Right ventricle myocardium superior (tissue), 1 donor: ENCODE data around the gene HTR6. TPM values are rescaled to one million over a fixed set of nuclear protein-coding genes. Genes with fewer than 3 reads are reported as not detected.
A peak's percentile ranks its signal among the peaks of the same experiment; 100 is the strongest.
"Not testable (repeated sequence)": the region's sequence is repeated elsewhere in the genome, so short reads cannot be mapped to it uniquely, and the experiment has no call there.

ENCODE experiments used
- ATAC-seq: fragments of 200-7000 bp; cut with Tn5 transposase; one replicate; pipeline ENCODE4 v1.9.1; 2020; ENCODE audit warnings: mild to moderate bottlenecking; ENCODE audit not compliant: poor library complexity
- DNase-seq: peaks from one replicate; pipeline ENCODE4 v3.0.0-alpha.2; 2020
- intact Hi-C: fragments of 100-400 bp; cut with DNase I; formaldehyde crosslinking; loops from one replicate; pipeline ENCODE4 v1.11.2; 2022
- long read RNA-seq: library from polyadenylated mRNA; unstranded; transcript quantifications from one replicate; pipeline ENCODE4 v2.0.0, GENCODE V29; 2021
- total RNA-seq: library from RNA; stranded (reverse); fragmentation: NEBNext Ultra II Directional; extraction: Animal tissue kit (Norgen Biotek cat#: 25700); gene quantifications from one replicate; pipeline ENCODE4 v1.2.1, GENCODE V29; 2021
- donor health status: DM: no; HTN: yes; CAD: no; lungs with severe emphysema.

HTR6 gene
- total RNA-seq: not detected
- long read RNA-seq: 0 reads

DNA sequence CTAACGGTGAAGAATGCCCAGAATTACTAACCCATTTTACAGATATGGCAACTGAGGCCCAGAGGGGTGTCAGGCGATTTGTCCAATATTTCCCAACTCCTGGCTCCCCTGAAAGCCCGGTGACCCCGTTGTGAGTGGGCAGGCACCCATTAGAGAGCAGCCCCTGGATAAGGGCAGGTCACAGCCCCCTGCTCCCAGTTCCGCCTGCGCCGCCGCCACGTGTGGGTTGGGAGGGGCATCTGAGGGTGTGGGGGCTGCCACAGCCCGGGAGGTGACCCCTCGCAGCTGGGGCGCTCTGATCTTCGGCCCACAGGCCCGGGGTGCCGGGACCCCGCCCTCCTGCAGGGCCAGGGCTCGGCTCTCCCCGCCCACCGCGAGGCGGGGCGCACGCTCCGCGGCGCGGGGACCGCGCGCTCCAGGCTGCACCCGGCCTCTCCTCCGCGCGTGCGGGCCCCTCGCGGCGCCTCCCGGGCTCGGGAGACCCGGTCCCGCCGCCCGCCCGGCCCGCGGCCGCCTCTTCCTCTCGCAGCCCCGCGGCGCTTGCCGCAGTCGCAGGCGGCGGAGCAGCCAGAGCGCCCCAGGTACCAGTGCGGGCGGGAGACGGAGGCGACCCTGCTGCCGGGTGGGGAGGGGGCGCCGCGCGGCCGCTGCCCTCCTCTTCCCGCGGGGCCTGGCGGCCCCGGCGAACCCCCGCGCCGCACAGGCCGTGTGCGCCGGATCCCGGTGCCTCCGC lies at the start of gene HTR6:
Gene HTR6 (plus strand): TSS at position 423 of the 733 bp plus-strand sequence. CDS start 879 bp downstream, outside the sequence.
- no peak for ATAC-seq
- DNase-seq: no peak
- intact Hi-C loops: loop anchor here (5.0 kb wide), 1 partner anchor 38 kb away; no protein-coding TSS in a partner anchor

DNA sequence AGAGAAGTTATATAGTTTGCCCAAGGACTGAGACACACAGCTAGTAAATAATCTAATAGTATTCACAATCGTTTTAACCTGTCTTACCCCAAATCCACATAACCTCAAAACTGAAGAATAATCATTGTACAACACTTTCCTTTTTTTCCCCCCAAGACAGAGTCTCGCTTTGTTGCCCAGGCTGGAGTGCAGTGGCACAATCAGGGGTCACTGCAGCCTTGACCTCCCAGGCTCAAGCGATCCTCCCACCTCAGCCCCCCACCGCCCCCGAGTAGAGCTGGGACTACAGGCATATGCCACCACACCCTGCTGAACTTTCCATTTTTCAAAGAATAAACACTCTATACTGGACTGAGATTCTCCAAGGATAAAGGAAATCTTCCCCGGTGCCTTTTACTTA lies 49.2 kb upstream of the HTR6 start:
- intact Hi-C loops: no loop called here
- ATAC-seq (no peak), DNase-seq (no peak)

DNA sequence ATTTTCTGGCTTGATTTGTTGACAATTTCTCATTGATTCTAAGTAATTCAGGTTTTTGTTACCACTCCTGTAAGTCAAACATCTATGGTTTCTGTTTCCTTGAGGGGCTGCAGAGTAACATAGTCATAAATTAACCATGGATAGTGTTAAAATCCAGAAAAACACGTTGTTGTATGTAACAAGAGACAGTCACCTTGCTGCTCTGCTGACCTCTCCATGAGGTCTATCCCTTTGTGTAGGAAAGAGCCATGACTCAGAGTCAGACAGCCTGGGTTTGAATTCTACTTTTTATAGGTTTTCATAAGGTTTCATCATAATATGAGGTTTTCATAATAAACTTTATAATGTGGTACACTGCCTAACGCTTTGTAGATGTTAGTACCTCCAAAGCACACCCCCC lies 48.2 kb upstream of the HTR6 start:
- intact Hi-C loops: no loop called here
- ATAC-seq: no peak
- DNase-seq: no peak

DNA sequence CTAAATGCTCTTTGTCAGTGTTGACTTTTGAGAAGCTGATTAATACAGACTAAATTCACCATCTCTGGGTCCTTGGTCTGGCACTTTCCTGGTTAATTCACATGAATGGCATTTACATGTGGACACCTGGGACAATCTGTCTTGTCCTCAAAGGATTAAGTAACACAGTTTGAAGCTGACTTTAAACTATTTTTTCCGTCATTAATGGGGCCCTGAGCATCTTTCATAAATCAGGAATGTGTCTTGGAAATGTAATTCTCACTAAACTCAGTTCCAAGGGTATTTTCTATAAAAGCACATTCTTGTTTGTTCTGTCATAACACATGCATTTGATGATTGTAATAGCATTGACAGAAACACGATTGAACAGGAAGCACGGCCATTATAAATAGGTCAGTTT lies 47.3 kb upstream of the HTR6 start:
- intact Hi-C loops: no loop called here
- ATAC-seq (no peak), DNase-seq (no peak)

DNA sequence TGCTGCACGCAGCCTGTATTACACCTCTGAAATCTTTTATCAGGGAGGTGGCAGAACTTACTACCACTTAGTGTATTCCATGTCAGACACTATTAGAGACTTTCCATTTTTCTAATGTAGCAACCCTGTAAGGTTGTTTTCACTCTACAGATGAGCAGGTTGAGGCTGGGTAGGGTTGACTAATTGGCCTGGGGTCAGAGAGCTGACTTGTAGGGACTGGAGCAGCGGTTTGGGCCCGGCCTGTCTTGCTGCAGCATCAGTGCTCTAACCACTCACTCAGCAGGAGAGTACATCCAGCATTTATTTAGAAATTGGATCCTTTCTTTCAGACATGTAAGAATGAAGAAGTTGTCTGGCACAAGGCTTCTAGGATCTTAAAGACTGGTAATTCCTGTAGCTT lies 46.2 kb upstream of the HTR6 start:
- ATAC-seq (no peak), DNase-seq (no peak)
- intact Hi-C loops: no loop called here

DNA sequence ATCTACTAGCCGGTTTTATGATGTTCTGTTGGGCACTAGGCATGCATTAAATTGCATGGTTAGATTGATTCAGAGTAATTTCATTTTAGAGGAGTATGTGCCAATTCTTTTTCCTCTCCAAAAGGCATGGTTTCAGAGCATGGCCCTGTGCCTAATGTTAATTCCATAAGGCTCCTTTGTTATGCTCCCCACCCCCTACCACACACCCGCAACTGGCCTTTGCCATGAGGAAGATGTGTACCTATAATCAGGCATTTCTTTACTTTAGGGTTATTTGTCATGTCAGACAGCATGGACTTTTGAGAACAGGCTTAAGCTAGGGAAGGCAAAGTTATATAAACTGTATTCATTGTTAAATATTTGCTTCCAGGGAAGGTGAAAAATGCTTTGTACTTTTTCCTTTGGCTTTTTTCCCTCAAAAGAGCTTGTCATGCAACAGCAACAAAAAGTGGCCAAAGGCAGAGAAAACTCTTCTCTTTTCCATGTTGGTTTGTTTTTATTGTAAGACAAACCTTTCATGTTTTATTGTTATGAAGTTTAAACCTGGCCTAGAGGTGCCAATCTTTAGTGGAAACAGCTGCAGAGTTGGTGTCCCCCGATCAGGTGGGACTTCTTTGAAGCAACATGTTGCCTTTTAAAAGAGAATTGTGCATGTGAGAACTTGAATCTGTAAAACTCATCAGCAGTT lies 44.8 kb upstream of the HTR6 start:
- no peak for DNase-seq
- intact Hi-C loops: no loop called here
- ATAC-seq: no peak

DNA sequence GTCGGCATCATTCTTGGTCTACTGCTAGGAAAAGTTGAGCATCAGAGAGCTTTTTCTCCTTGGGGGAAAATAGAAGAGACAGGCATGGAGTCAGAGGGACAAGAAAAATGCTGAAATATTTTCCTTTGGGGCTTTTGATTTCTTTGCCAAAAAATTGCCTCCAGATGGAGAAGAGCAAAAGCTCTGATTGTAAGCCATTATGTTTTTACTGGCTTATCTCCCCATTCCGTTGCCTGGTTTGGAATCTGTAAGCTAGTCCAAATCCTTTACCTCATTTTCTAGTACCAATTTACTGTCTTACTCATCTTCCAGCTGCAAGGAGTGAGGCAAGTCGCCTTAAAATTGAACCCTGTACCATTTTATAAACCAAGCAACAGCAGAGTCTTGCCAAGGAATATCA lies 43.9 kb upstream of the HTR6 start:
- no peak for DNase-seq
- ATAC-seq: peak; percentile 28
- intact Hi-C loops: no loop called here

DNA sequence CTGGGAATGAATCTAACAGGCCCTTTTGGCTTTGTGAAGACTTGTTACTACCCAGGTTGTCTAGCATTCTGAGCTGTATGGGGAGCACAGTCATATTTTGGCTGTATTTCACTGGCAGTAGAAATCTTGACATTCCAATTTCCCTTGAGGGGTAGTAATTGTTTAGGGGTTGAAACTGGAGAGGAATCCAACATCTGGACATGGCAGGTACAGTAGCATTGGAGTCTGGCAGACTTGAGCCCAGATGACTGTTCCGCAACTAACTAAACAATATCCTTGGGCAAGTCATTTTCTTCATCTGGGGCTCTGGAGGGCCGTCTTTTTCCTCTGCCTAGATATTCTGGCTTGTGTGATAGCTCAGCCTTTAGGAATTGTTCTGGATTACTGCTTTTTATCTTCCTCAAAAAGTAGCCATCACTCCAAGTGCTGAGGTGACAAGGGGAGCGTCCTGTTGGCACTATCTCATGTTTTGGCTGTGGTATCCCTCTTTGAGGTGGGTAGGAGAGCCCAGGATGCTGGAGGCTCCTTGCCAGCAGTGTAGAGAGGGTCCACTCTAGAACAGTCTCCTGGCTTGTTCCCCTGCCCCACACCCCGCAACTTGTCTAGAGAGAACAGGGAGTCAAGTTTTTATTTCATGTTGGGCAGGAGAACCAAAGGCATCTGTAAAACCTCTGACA lies 43.3 kb upstream of the HTR6 start:
- intact Hi-C loops: no loop called here
- no peak for DNase-seq
- ATAC-seq: peak; percentile 23

DNA sequence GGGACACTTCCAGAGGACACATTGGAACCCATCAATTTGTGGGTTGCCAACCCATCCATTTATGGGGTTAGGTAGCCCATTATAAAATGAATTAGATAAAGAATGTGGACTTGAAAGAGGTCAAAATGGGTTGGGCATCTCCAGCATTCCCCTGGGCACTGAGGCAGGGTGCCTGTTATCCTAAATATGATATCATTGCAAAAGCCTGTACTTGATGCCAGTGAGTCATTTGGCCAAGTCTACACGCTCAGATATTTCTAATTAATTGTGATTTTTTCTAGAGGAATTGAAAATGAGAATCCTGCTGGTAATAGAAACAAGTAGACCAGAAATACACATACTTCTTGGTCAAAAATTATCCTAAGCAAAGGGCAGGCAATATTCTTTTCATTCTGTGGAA lies 42.5 kb upstream of the HTR6 start:
- ATAC-seq (no peak), DNase-seq (no peak)
- intact Hi-C loops: no loop called here

DNA sequence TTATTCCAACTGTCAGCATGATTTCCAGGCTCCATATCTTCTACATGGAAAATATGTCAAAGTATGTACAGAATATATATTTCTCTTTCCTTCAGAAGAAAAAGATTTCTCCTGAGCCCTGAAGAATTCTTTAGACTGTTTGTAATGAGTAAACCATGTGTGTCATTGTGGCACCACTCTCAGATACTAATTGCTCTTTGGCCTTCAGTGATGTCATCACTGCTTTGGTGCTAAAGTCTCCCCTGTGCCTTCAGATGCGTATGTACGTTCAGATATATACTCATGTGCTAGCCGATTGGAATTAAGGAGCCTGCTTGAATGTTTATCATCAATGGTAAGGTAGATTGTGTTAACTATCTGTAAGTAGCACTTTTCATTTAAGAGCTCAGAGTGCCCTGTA lies 41.2 kb upstream of the HTR6 start:
- ATAC-seq (no peak), DNase-seq (no peak)
- intact Hi-C loops: no loop called here

DNA sequence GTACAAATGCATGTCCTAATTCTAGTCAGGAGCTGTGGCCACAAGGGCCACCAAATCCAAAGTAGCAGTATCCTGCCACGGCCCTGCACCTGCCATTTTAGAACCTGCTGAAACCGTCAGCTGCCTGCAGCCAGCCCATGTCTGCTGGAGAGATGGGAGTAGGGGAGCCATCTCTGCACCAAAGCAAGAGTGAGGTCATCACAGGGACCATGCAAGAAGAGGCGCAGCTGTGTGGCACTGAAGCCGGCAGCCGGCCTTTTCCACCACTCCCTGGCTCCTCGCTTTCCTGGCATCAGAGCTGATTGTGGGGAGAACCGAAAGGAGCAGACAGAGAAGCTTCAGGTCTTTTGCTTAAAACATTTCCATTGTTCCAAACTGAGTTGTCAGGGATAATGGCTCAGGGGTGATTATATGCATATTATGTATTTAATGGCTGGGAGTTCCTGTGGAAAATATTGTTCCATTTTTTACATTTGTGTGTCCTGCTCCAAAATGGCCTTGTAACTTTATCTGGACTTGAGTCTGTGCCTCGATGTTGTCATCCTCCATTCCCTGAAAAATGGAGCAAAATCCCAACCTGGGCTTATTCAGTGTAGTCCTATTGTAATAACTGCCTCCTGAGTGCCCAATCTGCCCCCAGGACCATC lies 39.3 kb upstream of the HTR6 start:
- ATAC-seq (no peak), DNase-seq (no peak)
- intact Hi-C loops: no loop called here

DNA sequence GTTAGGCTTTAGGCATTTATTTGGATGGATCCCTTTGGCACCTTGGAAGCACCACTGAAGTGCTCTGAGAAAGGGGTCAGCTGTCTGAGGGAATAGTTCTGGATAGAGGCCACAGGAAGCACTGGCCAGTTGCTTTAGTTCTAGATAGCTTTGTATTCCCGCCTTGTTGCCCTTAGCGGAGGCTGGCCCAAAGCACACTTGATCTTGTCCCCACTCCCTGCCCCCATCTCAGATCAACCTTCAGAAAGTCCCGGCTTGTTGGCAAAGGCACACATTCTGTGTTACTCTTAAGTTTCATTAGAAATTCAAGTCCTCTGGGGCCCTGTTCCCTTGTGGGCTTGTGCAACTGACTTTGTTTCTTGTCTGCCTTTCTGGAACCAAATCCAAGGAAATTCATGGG lies 35.8 kb upstream of the HTR6 start:
- ATAC-seq (no peak), DNase-seq (no peak)
- intact Hi-C loops: no loop called here

DNA sequence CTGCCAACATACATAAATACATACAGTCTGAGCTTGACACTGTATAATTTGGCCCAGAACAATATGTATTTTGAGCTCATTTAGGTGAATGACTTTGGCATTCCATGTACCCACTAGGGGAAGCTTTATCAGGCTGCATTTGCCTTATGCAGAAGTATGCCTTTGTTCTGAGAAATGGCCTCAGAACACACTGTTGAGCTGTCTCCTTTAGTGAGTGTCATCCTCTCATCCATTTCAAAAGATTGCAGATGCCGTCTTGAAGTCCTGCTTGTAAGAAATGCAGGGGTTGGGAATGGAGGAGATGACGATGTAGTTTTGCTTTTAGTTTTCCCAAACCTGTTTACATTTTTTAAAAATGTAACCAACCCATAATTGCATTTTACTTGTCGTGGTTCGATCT lies 35.3 kb upstream of the HTR6 start:
- DNase-seq (no peak), ATAC-seq (no peak)
- intact Hi-C loops: no loop called here

DNA sequence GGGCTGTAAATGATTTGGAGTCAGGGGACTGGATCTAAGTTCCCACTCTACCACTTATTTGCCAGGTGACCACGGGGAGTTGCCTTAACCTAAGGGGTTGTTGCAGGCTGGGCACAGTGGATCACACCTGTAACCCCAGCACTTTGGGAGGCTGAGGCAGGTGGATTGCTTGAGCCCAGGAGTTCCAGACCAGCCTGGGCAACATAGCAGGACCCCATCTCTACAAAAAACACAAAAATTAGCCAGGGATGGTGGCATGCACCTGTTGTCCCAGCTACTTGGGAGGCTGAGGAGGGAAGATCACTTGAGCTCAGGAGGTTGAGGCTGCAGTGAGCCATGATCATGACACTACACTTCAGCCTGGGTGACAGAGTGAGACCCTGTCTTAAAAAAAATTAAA lies 34.5 kb upstream of the HTR6 start:
- intact Hi-C loops, ATAC-seq, DNase-seq: not testable (repeated sequence)

DNA sequence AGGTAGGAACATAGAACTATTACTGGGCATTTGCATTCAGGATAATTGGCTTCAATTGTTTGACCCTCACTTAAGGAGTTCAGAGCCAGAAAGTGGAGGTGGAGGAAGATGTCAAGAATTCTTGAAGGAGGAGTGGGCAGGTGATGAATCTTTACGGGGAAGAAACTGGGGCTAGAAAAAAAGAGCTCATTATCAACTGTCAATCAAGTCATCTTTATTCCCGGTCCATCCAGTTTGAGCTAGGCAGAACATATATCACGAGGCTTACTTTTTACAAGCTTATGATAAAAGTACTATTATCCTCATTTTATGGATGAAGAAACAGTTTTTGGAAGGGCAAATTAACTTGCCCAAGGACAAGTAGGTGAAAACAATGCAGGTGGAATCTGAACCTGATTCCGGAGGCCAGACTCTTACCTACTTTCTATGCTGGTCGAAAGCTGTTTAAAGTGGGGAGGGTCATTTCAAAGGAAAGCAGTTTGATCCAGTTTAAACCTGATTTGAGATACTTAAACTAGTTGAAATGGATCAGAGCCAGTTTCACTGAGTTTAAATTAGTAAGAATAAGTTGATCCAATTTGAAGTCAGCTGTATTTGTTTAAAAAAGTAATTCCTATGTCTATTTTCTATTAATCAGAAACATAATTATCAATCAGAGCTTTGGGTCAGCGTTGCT lies 33.8 kb upstream of the HTR6 start:
- intact Hi-C loops: no loop called here

DNA sequence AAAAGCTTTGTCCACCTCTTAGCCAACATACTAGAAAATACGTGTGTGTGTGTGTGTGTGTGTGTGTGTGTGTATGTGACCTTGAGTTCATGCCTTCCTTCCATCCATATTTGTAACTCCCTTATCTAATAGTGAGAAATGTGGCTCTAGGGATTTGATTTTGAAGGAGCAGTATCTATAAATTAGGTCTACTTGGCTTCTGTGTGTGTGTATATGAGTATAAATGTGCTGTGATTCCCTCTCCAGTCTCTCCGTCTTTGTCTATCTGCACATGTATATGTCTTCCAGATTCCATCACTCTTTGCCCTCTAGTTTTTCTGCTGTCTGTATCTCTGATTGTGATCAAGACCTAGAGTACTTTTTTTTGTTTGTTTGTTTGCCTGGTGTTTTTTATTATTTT lies 32.5 kb upstream of the HTR6 start:
- DNase-seq: no peak
- no peak for ATAC-seq
- intact Hi-C loops: no loop called here

More for the DNA sequence above, 33.8 kb upstream of the HTR6 start:
- ATAC-seq: no peak
- no peak for DNase-seq

DNA sequence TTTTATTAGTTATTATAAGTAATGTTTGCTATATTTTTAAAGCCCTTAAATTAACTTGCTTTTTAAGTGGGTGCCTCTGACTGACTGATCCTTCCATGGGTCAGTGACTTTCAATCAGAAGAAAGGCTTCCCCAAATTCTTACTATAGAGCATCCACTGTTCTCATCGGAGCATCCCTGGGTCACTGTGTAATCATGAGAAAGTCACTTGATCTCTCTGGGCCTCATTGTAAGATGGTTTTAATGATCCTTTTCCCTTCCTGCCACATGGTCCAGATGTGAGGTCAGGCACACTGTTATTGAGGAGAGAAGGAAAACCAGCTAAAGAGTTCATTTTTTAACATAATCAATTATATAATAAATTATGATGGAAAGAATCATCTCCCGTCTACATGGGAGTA lies 31.6 kb upstream of the HTR6 start:
- ATAC-seq: no peak
- intact Hi-C loops: no loop called here
- DNase-seq: no peak

DNA sequence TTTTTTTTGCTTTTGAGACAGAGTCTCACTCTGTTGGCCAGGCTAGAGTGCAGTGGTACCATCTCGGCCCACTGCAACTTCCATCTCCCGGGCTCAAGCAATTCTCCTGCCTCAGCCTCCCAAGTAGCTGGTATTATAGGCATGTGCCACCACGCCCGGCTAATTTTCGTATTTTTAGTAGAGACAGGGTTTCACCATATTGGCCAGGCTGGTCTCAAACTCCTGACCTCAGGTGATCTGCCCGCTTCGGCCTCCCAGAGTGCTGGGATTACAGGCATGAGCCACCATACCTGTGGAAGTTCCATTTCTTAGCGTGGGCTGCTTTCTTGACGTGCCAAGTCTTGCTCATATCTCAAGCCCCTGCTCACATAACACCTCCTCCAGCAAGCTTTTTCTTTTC lies 29.6 kb upstream of the HTR6 start:
- ATAC-seq, DNase-seq, intact Hi-C loops: not testable (repeated sequence)

DNA sequence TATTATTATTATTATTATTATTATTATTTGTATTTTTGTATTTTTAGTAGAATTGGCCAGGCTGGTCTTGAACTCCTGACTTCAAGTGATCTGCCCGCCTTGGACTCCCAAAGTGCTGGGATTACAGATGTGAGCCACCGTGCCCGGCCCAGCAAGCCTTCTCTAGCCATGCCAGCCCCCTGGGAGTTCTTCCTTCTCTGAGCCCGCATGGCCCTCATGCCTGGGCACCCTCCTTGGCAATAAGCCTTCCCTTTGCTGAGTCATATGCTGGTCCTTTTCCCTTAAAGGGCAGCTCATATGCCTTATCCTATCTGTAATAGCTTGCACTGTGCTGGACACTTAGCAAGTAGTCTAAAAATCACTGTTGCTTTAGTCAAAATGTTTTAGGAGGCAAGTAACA lies 29.0 kb upstream of the HTR6 start:
- intact Hi-C loops: no loop called here
- DNase-seq: no peak
- no peak for ATAC-seq
